ENCODE measurements around the gene CPB2.

Gene CPB2

GRCh38 chr13:46016216-46016615 lies 88.6 kb downstream of the CPB2 start:
- H3K79me2 ChIP-seq (ENCODE audit: control insufficient read depth, insufficient read depth, low read length): no peaks in the 10 kb centered on the region
- no peak overlapping the region for H3K4ac ChIP-seq (ENCODE audit: low read depth, low read length)
- H3K27me3 ChIP-seq (ENCODE audit: insufficient read depth, low read length, poor library complexity): no peaks in the 10 kb centered on the region
- H2BK5ac ChIP-seq (ENCODE audit: low read length): no peak overlapping the region
- no peaks in the 10 kb centered on the region for H3K79me1 ChIP-seq (ENCODE audit: low read length)
- no peak overlapping the region for H4K8ac ChIP-seq (ENCODE audit: low read depth, low read length)
- H2AK5ac ChIP-seq (ENCODE audit: low read length): no peak overlapping the region
- no peak overlapping the region for H3K4me2 ChIP-seq (ENCODE audit: low read length)
- H3K4me1 ChIP-seq (ENCODE audit: control insufficient read depth, low read depth, low read length): no peaks in the 10 kb centered on the region
- no peak overlapping the region for H3K4me3 ChIP-seq (ENCODE audit: low read length)
- H2BK15ac ChIP-seq (replicated peaks; ENCODE audit: low read depth): no peak overlapping the region
- no peaks in the 10 kb centered on the region for H3K36me3 ChIP-seq (ENCODE audit: control insufficient read depth, insufficient read depth, low read length)
- no peak overlapping the region for H4K5ac ChIP-seq (ENCODE audit: low read length)
- H2BK120ac ChIP-seq (ENCODE audit: low read depth, low read length): no peak overlapping the region
- no peak for DNase-seq
- H3K9ac ChIP-seq (ENCODE audit: low read length): no peak overlapping the region
- H3K18ac ChIP-seq (ENCODE audit: low read length): no peak overlapping the region
- H3K27ac ChIP-seq (ENCODE audit: low read depth, low read length): no peak overlapping the region
- H3K23ac ChIP-seq (ENCODE audit: low read length): no peak overlapping the region
- H3K56ac ChIP-seq (ENCODE audit: low read length): no peak overlapping the region

- Histone ChIP-seq H3K79me2 (ENCODE audit: control insufficient read depth, insufficient read depth, low read length) (no peaks in the 10 kb centered on the region), H3K27ac (ENCODE audit: low read depth, low read length) (no peak overlapping the region), H3K4me1 (ENCODE audit: control insufficient read depth, low read depth, low read length) (no peaks in the 10 kb centered on the region), H3K79me1 (ENCODE audit: low read length) (no peaks in the 10 kb centered on the region), H3K36me3 (ENCODE audit: control insufficient read depth, insufficient read depth, low read length) (no peaks in the 10 kb centered on the region), H2BK120ac (ENCODE audit: low read depth, low read length) (no peak overlapping the region), H3K23ac (ENCODE audit: low read length) (no peak overlapping the region), H3K9ac (ENCODE audit: low read length) (no peak overlapping the region), H3K4ac (ENCODE audit: low read depth, low read length) (no peak overlapping the region), H2BK5ac (ENCODE audit: low read length) (no peak overlapping the region), H3K27me3 (ENCODE audit: insufficient read depth, low read length, poor library complexity) (no peaks in the 10 kb centered on the region), H2BK15ac (replicated peaks; ENCODE audit: low read depth) (no peak overlapping the region), H2AK5ac (ENCODE audit: low read length) (no peak overlapping the region), H3K4me3 (ENCODE audit: low read length) (no peak overlapping the region), H4K8ac (ENCODE audit: low read depth, low read length) (no peak overlapping the region), H3K18ac (ENCODE audit: low read length) (no peak overlapping the region), H4K5ac (ENCODE audit: low read length) (no peak overlapping the region), H3K56ac (ENCODE audit: low read length) (no peak overlapping the region), H3K4me2 (ENCODE audit: low read length) (no peak overlapping the region)
- no CpG with 5 or more reads among the region's 3 CpGs for WGBS (ENCODE audit: extremely low coverage, insufficient coverage, low lambda C conversion rate)
- DNase-seq: no peak
Observed at GRCh38 chr13:46015366-46015765, 89.5 kb downstream of the CPB2 start.

- H3K27ac ChIP-seq (ENCODE audit: low read depth, low read length): no peak overlapping the region
- DNase-seq: no peak
- no peaks in the 10 kb centered on the region for H3K36me3 ChIP-seq (ENCODE audit: control insufficient read depth, insufficient read depth, low read length)
Observed at GRCh38 chr13:46012404-46012803, 92.4 kb downstream of the CPB2 start.

GRCh38 chr13:46010148-46010547 lies 94.7 kb downstream of the CPB2 start:
- no peak overlapping the region for H2AK5ac ChIP-seq (ENCODE audit: low read length)
- no peak overlapping the region for H4K5ac ChIP-seq (ENCODE audit: low read length)
- DNase-seq: peak; percentile 51
- H2BK5ac ChIP-seq (ENCODE audit: low read length): no peak overlapping the region
- no peak overlapping the region for H4K8ac ChIP-seq (ENCODE audit: low read depth, low read length)
- no peak overlapping the region for H2BK15ac ChIP-seq (replicated peaks; ENCODE audit: low read depth)
- H3K36me3 ChIP-seq (ENCODE audit: control insufficient read depth, insufficient read depth, low read length): no peaks in the 10 kb centered on the region
- no peaks in the 10 kb centered on the region for H3K79me2 ChIP-seq (ENCODE audit: control insufficient read depth, insufficient read depth, low read length)
- H3K79me1 ChIP-seq (ENCODE audit: low read length): no peaks in the 10 kb centered on the region
- H3K27me3 ChIP-seq (ENCODE audit: insufficient read depth, low read length, poor library complexity): no peaks in the 10 kb centered on the region
- no peak overlapping the region for H2BK120ac ChIP-seq (ENCODE audit: low read depth, low read length)
- no CpG with 5 or more reads among the region's 6 CpGs for WGBS (ENCODE audit: extremely low coverage, insufficient coverage, low lambda C conversion rate)
- no peak overlapping the region for H3K4ac ChIP-seq (ENCODE audit: low read depth, low read length)
- H3K4me3 ChIP-seq (ENCODE audit: low read length): no peak overlapping the region
- H3K4me2 ChIP-seq (ENCODE audit: low read length): no peak overlapping the region
- H3K9ac ChIP-seq (ENCODE audit: low read length): no peak overlapping the region
- H3K56ac ChIP-seq (ENCODE audit: low read length): no peak overlapping the region
- no peak overlapping the region for H3K23ac ChIP-seq (ENCODE audit: low read length)
- no peak overlapping the region for H3K18ac ChIP-seq (ENCODE audit: low read length)
- no peak overlapping the region for H3K27ac ChIP-seq (ENCODE audit: low read depth, low read length)
- no peaks in the 10 kb centered on the region for H3K4me1 ChIP-seq (ENCODE audit: control insufficient read depth, low read depth, low read length)

More at GRCh38 chr13:46012404-46012803, 92.4 kb downstream of the CPB2 start:
- H3K56ac ChIP-seq (ENCODE audit: low read length): no peak overlapping the region
- H3K18ac ChIP-seq (ENCODE audit: low read length): no peak overlapping the region
- no peak overlapping the region for H3K23ac ChIP-seq (ENCODE audit: low read length)
- no peak overlapping the region for H4K8ac ChIP-seq (ENCODE audit: low read depth, low read length)
- H2BK120ac ChIP-seq (ENCODE audit: low read depth, low read length): no peak overlapping the region
- H3K4me2 ChIP-seq (ENCODE audit: low read length): no peak overlapping the region
- H2BK15ac ChIP-seq (replicated peaks; ENCODE audit: low read depth): no peak overlapping the region
- H3K9ac ChIP-seq (ENCODE audit: low read length): no peak overlapping the region
- H3K4me3 ChIP-seq (ENCODE audit: low read length): no peak overlapping the region
- no peaks in the 10 kb centered on the region for H3K79me1 ChIP-seq (ENCODE audit: low read length)
- no peak overlapping the region for H4K5ac ChIP-seq (ENCODE audit: low read length)
- H2AK5ac ChIP-seq (ENCODE audit: low read length): no peak overlapping the region
- no peaks in the 10 kb centered on the region for H3K79me2 ChIP-seq (ENCODE audit: control insufficient read depth, insufficient read depth, low read length)
- no peak overlapping the region for H2BK5ac ChIP-seq (ENCODE audit: low read length)
- H3K27me3 ChIP-seq (ENCODE audit: insufficient read depth, low read length, poor library complexity): no peaks in the 10 kb centered on the region
- no peaks in the 10 kb centered on the region for H3K4me1 ChIP-seq (ENCODE audit: control insufficient read depth, low read depth, low read length)
- H3K4ac ChIP-seq (ENCODE audit: low read depth, low read length): no peak overlapping the region

GRCh38 chr13:46008631-46009030 lies 96.2 kb downstream of the CPB2 start:
- Histone ChIP-seq H3K36me3 (ENCODE audit: control insufficient read depth, insufficient read depth, low read length) (no peaks in the 10 kb centered on the region), H3K4me2 (ENCODE audit: low read length) (no peak overlapping the region), H3K79me1 (ENCODE audit: low read length) (no peaks in the 10 kb centered on the region), H3K79me2 (ENCODE audit: control insufficient read depth, insufficient read depth, low read length) (no peaks in the 10 kb centered on the region), H3K4me1 (ENCODE audit: control insufficient read depth, low read depth, low read length) (no peaks in the 10 kb centered on the region), H2BK120ac (ENCODE audit: low read depth, low read length) (no peak overlapping the region), H4K8ac (ENCODE audit: low read depth, low read length) (no peak overlapping the region), H3K27ac (ENCODE audit: low read depth, low read length) (no peak overlapping the region), H2AK5ac (ENCODE audit: low read length) (no peak overlapping the region), H3K23ac (ENCODE audit: low read length) (no peak overlapping the region), H3K27me3 (ENCODE audit: insufficient read depth, low read length, poor library complexity) (no peaks in the 10 kb centered on the region), H4K5ac (ENCODE audit: low read length) (no peak overlapping the region), H3K4me3 (ENCODE audit: low read length) (no peak overlapping the region), H3K4ac (ENCODE audit: low read depth, low read length) (no peak overlapping the region), H3K18ac (ENCODE audit: low read length) (no peak overlapping the region), H2BK5ac (ENCODE audit: low read length) (no peak overlapping the region), H3K56ac (ENCODE audit: low read length) (no peak overlapping the region), H2BK15ac (replicated peaks; ENCODE audit: low read depth) (no peak overlapping the region), H3K9ac (ENCODE audit: low read length) (no peak overlapping the region)
- no peak for DNase-seq
- no CpG with 5 or more reads among the region's 2 CpGs for WGBS (ENCODE audit: extremely low coverage, insufficient coverage, low lambda C conversion rate)

- Histone ChIP-seq H3K4ac (ENCODE audit: low read depth, low read length) (no peak overlapping the region), H3K79me2 (ENCODE audit: control insufficient read depth, insufficient read depth, low read length) (no peaks in the 10 kb centered on the region), H2AK5ac (ENCODE audit: low read length) (no peak overlapping the region), H3K56ac (ENCODE audit: low read length) (no peak overlapping the region), H2BK120ac (ENCODE audit: low read depth, low read length) (no peak overlapping the region), H3K18ac (ENCODE audit: low read length) (no peak overlapping the region), H3K4me2 (ENCODE audit: low read length) (no peak overlapping the region), H2BK5ac (ENCODE audit: low read length) (no peak overlapping the region), H2BK15ac (replicated peaks; ENCODE audit: low read depth) (no peak overlapping the region), H3K27ac (ENCODE audit: low read depth, low read length) (no peak overlapping the region), H3K79me1 (ENCODE audit: low read length) (peaks cover 1% of the 10 kb centered on the region), H3K27me3 (ENCODE audit: insufficient read depth, low read length, poor library complexity) (no peaks in the 10 kb centered on the region), H4K5ac (ENCODE audit: low read length) (no peak overlapping the region), H3K23ac (ENCODE audit: low read length) (no peak overlapping the region), H3K4me3 (ENCODE audit: low read length) (no peak overlapping the region), H3K9ac (ENCODE audit: low read length) (no peak overlapping the region), H3K4me1 (ENCODE audit: control insufficient read depth, low read depth, low read length) (no peaks in the 10 kb centered on the region), H3K36me3 (ENCODE audit: control insufficient read depth, insufficient read depth, low read length) (no peaks in the 10 kb centered on the region), H4K8ac (ENCODE audit: low read depth, low read length) (no peak overlapping the region)
- no peak for DNase-seq
- no CpG with 5 or more reads among the region's 6 CpGs for WGBS (ENCODE audit: extremely low coverage, insufficient coverage, low lambda C conversion rate)
Observed at GRCh38 chr13:46006688-46007452, 98.0 kb downstream of the CPB2 start.

Data from mesendoderm (in vitro differentiated cells).